SK-N-MC (cell line): ENCODE measurements around the gene SLC25A39.
"Not testable (repeated sequence)": the region's sequence is repeated elsewhere in the genome, so short reads cannot be mapped to it uniquely, and the experiment has no call there.

ENCODE experiments used
- DNase-seq: peaks from one replicate; pipeline ENCODE4 v3.0.0-alpha.2; 2011; ENCODE audit warnings: low read depth, low spot score
- H3K27ac ChIP-seq: fragments of 200-600 bp; sonication (generic); 2 replicates; pipeline ENCODE4 v1.5.1; 2016; ENCODE audit warnings: mixed run types
- H3K36me3 ChIP-seq: fragments of 200-600 bp; sonication (generic); 2 replicates; pipeline ENCODE4 v1.6.1; 2017; ENCODE audit warnings: antibody characterized with exemption, low read length, mixed read lengths; ENCODE audit not compliant: insufficient read depth
- H3K4me3 ChIP-seq: fragments of 200-600 bp; sonication (generic); 2 replicates; pipeline ENCODE4 v1.5.1; 2016
- H3K9ac ChIP-seq: fragments of 200-600 bp; sonication (generic); 2 replicates; pipeline ENCODE4 v1.8.0; 2017; ENCODE audit warnings: mixed run types, mixed read lengths; ENCODE audit not compliant: insufficient read length
- H3K9me3 ChIP-seq: fragments of 200-600 bp; sonication (generic); 2 replicates; pipeline ENCODE4 v1.6.1; 2017; ENCODE audit warnings: low read depth, mild to moderate bottlenecking, antibody characterized with exemption, low read length, moderate library complexity, mixed read lengths
- EZH2 ChIP-seq: fragments of 200-600 bp; sonication (generic); IDR thresholded peaks from one replicate; pipeline ENCODE4 v1.6.1; 2017; ENCODE audit warnings: antibody characterized with exemption
- FOXP2 ChIP-seq: optimal IDR thresholded peaks from 2 replicates; pipeline ENCODE3; 2011; ENCODE audit warnings: mild to moderate bottlenecking, moderate library complexity; ENCODE audit not compliant: insufficient read depth; ENCODE audit errors: extremely low read length, control extremely low read depth
- POLR2AphosphoS5 ChIP-seq: IDR thresholded peaks from 2 replicates; pipeline ENCODE4 v1.6.1; 2012; ENCODE audit warnings: mild to moderate bottlenecking, low read depth, low read length, borderline replicate concordance

SLC25A39 gene

GRCh38 chr17:44331249-44331760 is 6.7 kb upstream of the SLC25A39 start:
- no peaks in the 10 kb centered on the region for H3K36me3 ChIP-seq
- no peaks in the 10 kb centered on the region for H3K9me3 ChIP-seq
- no peak overlapping the region for H3K4me3 ChIP-seq
- DNase-seq: no peak
- H3K9ac ChIP-seq: no peak overlapping the region
- no peak overlapping the region for H3K27ac ChIP-seq
- TF ChIP-seq FOXP2 (no peak), POLR2AphosphoS5 (no peak), EZH2 (no peak)

DNA sequence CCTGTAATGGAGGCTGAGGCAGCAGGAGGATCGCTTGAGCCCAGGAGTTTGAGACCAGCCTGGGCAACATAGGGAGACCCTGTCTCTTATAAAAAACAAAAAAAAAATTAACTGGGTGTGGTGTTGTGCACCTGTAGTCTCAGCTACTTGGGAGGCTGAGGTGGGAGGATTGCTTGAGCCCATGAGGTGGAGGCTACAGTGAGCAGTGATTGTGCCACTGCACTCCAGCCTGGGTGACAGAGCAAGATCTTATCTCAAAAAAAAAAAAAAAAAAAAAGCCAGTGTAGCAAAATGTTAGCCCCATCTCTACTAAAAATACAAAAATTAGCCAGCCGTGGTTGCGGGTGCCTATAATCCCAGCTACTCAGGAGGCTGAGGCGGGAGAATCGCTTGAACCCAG is 5.6 kb upstream of the SLC25A39 start:
- not testable (repeated sequence) for DNase-seq, H3K9ac ChIP-seq, H3K4me3 ChIP-seq, H3K27ac ChIP-seq, H3K9me3 ChIP-seq, H3K36me3 ChIP-seq

GRCh38 chr17:44329516-44329915 is 4.9 kb upstream of the SLC25A39 start:
- H3K9ac ChIP-seq, H3K36me3 ChIP-seq, H3K27ac ChIP-seq, DNase-seq, H3K4me3 ChIP-seq, H3K9me3 ChIP-seq: not testable (repeated sequence)

DNA sequence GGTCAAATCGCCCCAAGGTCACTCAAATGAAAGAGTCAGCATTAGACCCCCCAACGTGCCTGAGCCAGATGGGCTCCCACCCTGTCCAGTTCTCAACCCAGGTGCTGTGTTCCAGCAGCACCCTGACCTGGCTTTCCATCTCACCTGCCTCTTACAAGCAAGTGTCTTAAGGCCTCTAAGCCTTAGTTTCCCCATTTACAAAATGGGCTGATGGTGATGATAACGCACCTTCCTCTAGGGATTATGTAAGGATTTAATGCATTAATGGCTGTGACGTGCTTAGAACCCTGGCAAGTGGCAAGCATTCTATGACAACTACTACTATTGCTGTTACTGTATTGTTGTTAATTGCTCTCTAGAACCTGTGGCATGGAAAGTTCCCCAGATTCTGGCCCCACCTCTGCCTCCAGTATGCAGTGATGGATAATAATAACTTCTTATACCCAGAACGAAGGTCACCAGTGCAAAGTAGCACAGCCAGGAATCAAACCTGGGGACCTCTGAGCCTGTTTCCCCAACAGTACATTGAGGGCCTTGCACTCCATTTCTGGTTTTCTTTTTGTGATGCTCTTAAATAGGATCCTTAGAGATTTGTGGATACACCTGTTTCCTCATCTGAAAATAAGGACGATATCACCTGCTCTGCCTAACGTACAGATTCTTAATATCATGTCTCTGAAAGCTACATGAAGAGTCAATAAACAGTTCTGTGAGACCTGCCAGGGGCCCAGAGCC is 3.3 kb upstream of the SLC25A39 start:
- no peak overlapping the region; the same call in 1 of the 2 replicates for H3K27ac ChIP-seq
- H3K9ac ChIP-seq: no peak overlapping the region

GRCh38 chr17:44326861-44327444 is 2.3 kb upstream of the SLC25A39 start:
- no peak overlapping the region for H3K4me3 ChIP-seq
- peak; percentile 70 for DNase-seq
- H3K9me3 ChIP-seq: no peaks in the 10 kb centered on the region
- H3K27ac ChIP-seq: no peak overlapping the region
- TF ChIP-seq EZH2 (no peak), FOXP2 (no peak), POLR2AphosphoS5 (peak; percentile 26; the same call in 1 of the 2 replicates)
- H3K36me3 ChIP-seq: no peaks in the 10 kb centered on the region; the same call in 1 of the 2 replicates
- no peak overlapping the region for H3K9ac ChIP-seq

More for the DNA sequence above, 3.3 kb upstream of the SLC25A39 start:
- no peak for DNase-seq
- TF ChIP-seq POLR2AphosphoS5 (no peak), FOXP2 (no peak), EZH2 (no peak)
- no peaks in the 10 kb centered on the region for H3K9me3 ChIP-seq
- no peak overlapping the region for H3K4me3 ChIP-seq
- H3K36me3 ChIP-seq: no peaks in the 10 kb centered on the region

DNA sequence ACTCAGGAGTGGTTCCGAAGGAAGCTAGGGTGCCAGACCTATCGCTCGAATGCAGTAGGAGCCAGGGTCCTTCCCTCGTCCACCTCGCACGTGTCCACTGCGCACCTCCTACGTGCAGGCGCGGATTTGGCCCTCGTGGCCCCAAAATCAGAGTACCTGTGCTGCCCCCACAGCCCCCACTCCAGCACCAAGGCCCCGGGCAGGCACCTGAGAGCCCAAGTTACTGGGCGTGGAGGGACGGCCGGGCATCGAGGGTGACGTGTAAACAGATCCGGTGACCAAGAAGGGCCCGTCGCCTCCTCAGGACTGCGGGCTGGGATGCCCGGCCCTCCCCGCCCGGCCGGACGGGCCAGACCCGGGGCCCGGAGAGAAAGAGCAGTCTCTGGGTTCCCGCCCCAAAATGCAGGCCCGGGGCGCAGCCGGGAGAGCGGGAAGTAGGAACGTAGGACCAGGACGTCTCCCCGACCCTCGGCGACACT is 492 bp downstream of the SLC25A39 start:
- H3K9me3 ChIP-seq: no peaks in the 10 kb centered on the region
- H3K4me3 ChIP-seq: peak overlapping the region; percentile 86
- DNase-seq: no peak
- H3K9ac ChIP-seq: peak overlapping the region; percentile 73
- peaks cover 14% of the 10 kb centered on the region; the same call in 1 of the 2 replicates for H3K36me3 ChIP-seq
- no peak overlapping the region for H3K27ac ChIP-seq
- TF ChIP-seq EZH2: no peak
- TF ChIP-seq FOXP2: no peak
- TF ChIP-seq POLR2AphosphoS5: no peak

DNA sequence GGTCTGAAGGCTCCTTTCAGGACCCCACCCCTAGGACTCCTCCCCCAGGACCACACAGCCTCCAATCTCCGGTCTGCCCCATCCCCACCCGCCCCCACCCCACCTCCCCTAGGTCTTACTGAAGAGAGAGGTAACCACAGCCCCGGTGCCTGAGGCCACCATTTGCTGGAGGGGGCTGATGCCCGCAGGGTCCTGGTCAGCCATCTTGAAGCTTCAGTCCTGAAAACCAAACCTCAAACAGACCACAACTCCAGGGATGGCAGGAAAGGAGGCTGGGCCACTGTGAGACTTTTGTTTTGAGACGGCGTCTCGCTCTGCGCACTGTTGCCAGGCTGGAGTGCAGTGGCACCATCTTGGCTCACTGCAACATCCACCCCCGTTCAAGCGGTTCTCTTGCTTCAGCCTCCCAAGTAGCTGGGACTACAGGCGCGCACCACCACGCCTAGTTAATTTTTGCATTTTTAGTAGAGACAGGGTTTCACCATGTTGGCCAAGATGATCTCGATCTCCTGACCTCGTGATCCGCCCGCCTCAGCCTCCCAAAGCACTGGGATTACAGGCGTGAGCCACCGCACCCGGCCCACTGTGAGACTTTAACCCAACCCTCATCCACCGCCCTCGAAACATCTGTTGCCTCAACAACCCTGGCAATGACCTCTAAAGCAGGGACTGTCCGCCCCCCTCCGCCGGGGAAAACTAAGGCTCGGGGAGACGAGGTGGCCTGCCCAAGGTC is 1.1 kb downstream of the SLC25A39 start:
- Histone ChIP-seq H3K9me3 (no peaks in the 10 kb centered on the region), H3K36me3 (peaks cover 14% of the 10 kb centered on the region; the same call in 1 of the 2 replicates), H3K4me3 (peak overlapping the region; percentile 86), H3K27ac (no peak overlapping the region), H3K9ac (peak overlapping the region; percentile 73)
- no peak for DNase-seq
- TF ChIP-seq FOXP2 (no peak), EZH2 (no peak), POLR2AphosphoS5 (no peak)

DNA sequence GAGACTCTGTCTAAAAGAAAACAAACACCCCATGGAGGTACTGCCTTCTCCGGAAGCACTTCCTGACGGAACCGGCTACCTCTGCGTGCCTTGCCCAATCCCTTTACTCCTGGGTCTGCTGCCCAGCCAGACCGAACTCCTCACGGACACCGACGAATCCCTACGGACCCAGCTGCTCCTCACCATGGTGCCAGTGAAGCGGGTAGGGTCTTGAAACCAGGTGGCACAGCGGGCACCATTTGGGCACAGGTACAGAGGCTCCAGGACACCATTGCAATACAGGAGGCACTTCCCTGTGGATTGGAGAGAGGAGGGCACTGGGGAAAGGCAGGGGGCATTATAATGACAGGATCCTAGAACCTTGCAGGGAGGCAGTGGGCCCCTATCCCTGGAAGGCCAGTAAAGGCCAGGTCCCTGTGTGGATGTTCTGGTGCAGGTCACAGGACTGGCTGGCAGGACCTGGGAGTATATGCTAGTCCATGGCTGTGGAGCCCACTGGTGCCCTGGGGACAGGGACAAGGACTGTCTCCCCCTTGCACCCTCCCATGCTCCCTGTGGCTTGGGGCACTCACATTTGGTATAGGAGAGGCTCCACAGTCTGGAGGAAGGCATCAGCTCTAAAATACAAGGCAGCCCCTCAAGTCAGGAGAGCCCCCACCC is 2.3 kb downstream of the SLC25A39 start:
- Histone ChIP-seq H3K27ac (no peak overlapping the region), H3K9ac (no peak overlapping the region), H3K4me3 (no peak overlapping the region), H3K36me3 (peaks cover 14% of the 10 kb centered on the region; the same call in 1 of the 2 replicates), H3K9me3 (no peaks in the 10 kb centered on the region)
- DNase-seq: no peak
- TF ChIP-seq POLR2AphosphoS5 (no peak), EZH2 (no peak), FOXP2 (no peak)
